ENCODE data around the gene GRIK4. TPM values are rescaled to one million over a fixed set of nuclear protein-coding genes. Genes with fewer than 3 reads are reported as not detected.

GRIK4 gene
- total and polyA plus RNA-seq, 9 of the 15 experiments (the other 6 are each of a cell fraction or from before 2014, with no cell fraction given): not detected

- Histone ChIP-seq H3K9ac (ENCODE audit: insufficient read depth in 1 of 2, low read depth in 2 of 2, low read length in 2 of 2) (no peak overlapping the region), H3K4me3 (no peak overlapping the region), H3K27ac (ENCODE audit: extremely low read depth, low read depth, low read length) (no peak overlapping the region), H3K9me3 (replicated peaks; ENCODE audit: control insufficient read depth, insufficient read depth, low read depth, low read length) (no peaks in the 10 kb centered on the region), H3K27me3 (ENCODE audit: control insufficient read depth in 2 of 2, insufficient read depth in 2 of 2, low read length in 2 of 2) (peaks cover 2 to 62% of the 10 kb centered on the region in 2 experiments; a peak in 3 of 5 replicates), H3K4me2 (ENCODE audit: insufficient read depth, low read length) (no peak overlapping the region), H3K36me3 (ENCODE audit: control insufficient read depth, insufficient read depth, low read length) (no peaks in the 10 kb centered on the region), H2AFZ (ENCODE audit: low read depth, low read length) (no peak overlapping the region), H3K4me1 (replicated peaks in 1 of 2; ENCODE audit: control insufficient read depth in 2 of 2, insufficient read depth in 2 of 2, low read length in 2 of 2) (no peaks in the 10 kb centered on the region), H4K20me1 (replicated peaks; ENCODE audit: control insufficient read depth, insufficient read depth, low read length) (peaks cover 12% of the 10 kb centered on the region), H3K9me1 (ENCODE audit: control insufficient read depth, insufficient read depth, low read length) (no peaks in the 10 kb centered on the region), H3K79me2 (ENCODE audit: control insufficient read depth, insufficient read depth, low read length) (no peaks in the 10 kb centered on the region)
- FAIRE-seq (no peak), DNase-seq (ENCODE audit: extremely low read depth in 1 of 4, low spot score in 3 of 4) (no peak), ATAC-seq (no peak)
- CTCF ChIA-PET (ENCODE audit: low intra/inter-chr PET ratio): no interaction called here
- in situ Hi-C loops (cut with MboI) (no loop called here), intact Hi-C loops (cut with micrococcal nuclease) (no loop called here)
- POLR2A ChIA-PET: no interaction called here
- BruUV-seq (replicated peaks): no TSS peak
- 0% methylated on average over 4 of the region's 4 CpGs for WGBS (ENCODE audit: insufficient coverage, low coverage, missing lambda C conversion rate)
- TF ChIP-seq TFAP4 (CRISPR knock-in tag; IDR thresholded peaks at IDR 0.05; ENCODE audit: borderline replicate concordance) (no peak), POU5F1 (IDR thresholded peaks at IDR 0.05; ENCODE audit: borderline replicate concordance, low read depth, low read length, partially characterized antibody) (no peak), ZNF217 (CRISPR knock-in tag; IDR thresholded peaks at IDR 0.05) (no peak), TRIM25 (IDR thresholded peaks at IDR 0.05; ENCODE audit: borderline replicate concordance) (no peak), KAT8 (IDR thresholded peaks at IDR 0.05; ENCODE audit: low read depth) (no peak), SMC3 (conservative IDR thresholded peaks at IDR 0.05; ENCODE audit: insufficient read depth, low read depth, low read length) (no peak), TRIM28 (IDR thresholded peaks at IDR 0.05) (no peak), FOXK1 (CRISPR knock-in tag; IDR thresholded peaks at IDR 0.05; ENCODE audit: borderline replicate concordance) (no peak), ILF3 (IDR thresholded peaks at IDR 0.05; ENCODE audit: borderline replicate concordance) (no peak), ZC3H11A (IDR thresholded peaks at IDR 0.05; ENCODE audit: low read depth, low read length) (no peak)
Measured at GRCh38 chr11:120904116-120904515, 392.6 kb downstream of the GRIK4 start.

All from K562 (cell line).